HAP-1 (cell line): Measurements from ENCODE around the gene ZNF99.
"Not testable (repeated sequence)": the region's sequence is repeated elsewhere in the genome, so short reads cannot be mapped to it uniquely, and the experiment has no call there.

Experiments used
- DNase-seq, 2 experiments: peaks; one replicate each; pipeline ENCODE4 v3.0.0-alpha.2; 2016 to 2020; ENCODE audit warnings: low spot score in 2 of 2
- H3K27me3 ChIP-seq: fragments of 250-450 bp; sonication (Bioruptor Pico); 2 replicates; pipeline ENCODE4 v1.5.1; 2020; ENCODE audit warnings: low read depth, mild to moderate bottlenecking, moderate library complexity
- H3K36me3 ChIP-seq: fragments of 250-450 bp; sonication (Bioruptor Pico); replicated peaks from 2 replicates; pipeline ENCODE4 v1.5.1; 2020; ENCODE audit warnings: mild to moderate bottlenecking
- H3K4me1 ChIP-seq: fragments of 250-450 bp; sonication (Bioruptor Pico); 2 replicates; pipeline ENCODE4 v1.5.1; 2020; ENCODE audit warnings: mild to moderate bottlenecking
- H3K4me3 ChIP-seq: fragments of 250-450 bp; sonication (Bioruptor Pico); 2 replicates; pipeline ENCODE4 v1.5.1; 2020; ENCODE audit warnings: mild to moderate bottlenecking, moderate library complexity
- H3K9me3 ChIP-seq: fragments of 250-450 bp; sonication (Bioruptor Pico); 2 replicates; pipeline ENCODE4 v1.5.1; 2020; ENCODE audit warnings: mild to moderate bottlenecking, moderate library complexity
- in situ Hi-C: fragments of 300-500 bp; cut with MboI; formaldehyde crosslinking; loops from 3 replicates; pipeline ENCODE4 v1.14.3; 2020; ENCODE audit warnings: low sequenced_read_pairs, inconsistent platforms, mixed read lengths

ZNF99 gene

GRCh38 chr19:22703096-22703495 is 80.9 kb downstream of the ZNF99 start:
- H3K4me3 ChIP-seq, in situ Hi-C loops, H3K36me3 ChIP-seq, H3K4me1 ChIP-seq, H3K9me3 ChIP-seq, DNase-seq, H3K27me3 ChIP-seq: not testable (repeated sequence)

DNA sequence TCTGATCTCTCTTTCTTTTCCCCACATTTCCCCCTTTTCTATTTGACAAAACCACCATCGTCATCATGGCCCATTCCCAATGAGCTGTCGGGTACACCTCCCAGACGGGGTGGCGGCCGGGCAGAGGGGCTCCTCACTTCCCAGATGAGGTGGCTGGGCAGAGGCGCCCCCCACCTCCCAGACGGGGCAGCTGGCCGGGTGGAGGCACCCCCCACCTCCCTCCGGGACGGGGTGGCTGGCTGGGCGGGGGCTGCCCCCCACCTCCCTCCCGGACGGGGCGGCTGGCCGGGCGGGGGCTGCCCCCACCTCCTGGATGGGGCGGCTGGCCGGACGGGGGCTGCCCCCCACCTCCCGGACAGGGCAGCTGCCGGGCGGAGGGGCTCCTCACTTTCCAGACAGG is 81.3 kb downstream of the ZNF99 start:
- H3K27me3 ChIP-seq, H3K4me3 ChIP-seq, H3K4me1 ChIP-seq, DNase-seq, H3K9me3 ChIP-seq, H3K36me3 ChIP-seq, in situ Hi-C loops: not testable (repeated sequence)
